AG20443 (cell line): Measurements from ENCODE around the gene GPR39.
A peak's percentile ranks its signal among the peaks of the same experiment; 100 is the strongest.

Source experiments
- DNase-seq: peaks from one replicate; pipeline ENCODE4 v3.0.0; 2012; ENCODE audit warnings: low spot score, mixed read lengths

GPR39 gene

GRCh38 chr2:132671151-132671835, 254.7 kb downstream of the GPR39 start:
- peak; percentile 23 for DNase-seq

- no peak for DNase-seq
Observed at GRCh38 chr2:132676999-132677398, 260.4 kb downstream of the GPR39 start.

GRCh38 chr2:132677661-132678060, 261.1 kb downstream of the GPR39 start:
- DNase-seq = peak; percentile 25

GRCh38 chr2:132678483-132678882, 261.9 kb downstream of the GPR39 start:
- DNase-seq = no peak

- no peak for DNase-seq
Observed at GRCh38 chr2:132680544-132680943, 263.9 kb downstream of the GPR39 start.

- DNase-seq = no peak
Observed at GRCh38 chr2:132681766-132682165, 265.2 kb downstream of the GPR39 start.

GRCh38 chr2:132690664-132691303, 274.2 kb downstream of the GPR39 start:
- peak; percentile 27 for DNase-seq

- no peak for DNase-seq
Observed at GRCh38 chr2:132691556-132691955, 275.0 kb downstream of the GPR39 start.

- DNase-seq = peak; percentile 39
Observed at GRCh38 chr2:132692816-132693215, 276.2 kb downstream of the GPR39 start.
